Mucosa of rectum (tissue), 2 donors: ENCODE results near the gene COL27A1.

ENCODE experiments used
- H3K27ac ChIP-seq, 2 donors: one replicate each; pipeline ENCODE4 v1.7.0; 2013; ENCODE audit warnings: inconsistent platforms in 2 of 2, low read depth in 2 of 2, low read length in 2 of 2
- H3K27me3 ChIP-seq, 2 donors: one replicate each; pipeline ENCODE4 v1.7.0; 2013; ENCODE audit warnings: low read length in 2 of 2; ENCODE audit not compliant: control insufficient read depth in 2 of 2, insufficient read depth in 2 of 2
- H3K36me3 ChIP-seq, 2 donors: one replicate each; pipeline ENCODE4 v1.7.0; 2013; ENCODE audit warnings: low read length in 2 of 2; ENCODE audit not compliant: control insufficient read depth in 2 of 2, insufficient read depth in 2 of 2
- H3K4me1 ChIP-seq, 2 donors: one replicate each; pipeline ENCODE4 v1.7.0; 2013; ENCODE audit warnings: low read length in 2 of 2, mild to moderate bottlenecking in 1 of 2; ENCODE audit not compliant: control insufficient read depth in 2 of 2, insufficient read depth in 2 of 2
- H3K4me3 ChIP-seq, 2 donors: one replicate each; pipeline ENCODE4 v1.7.0; 2013; ENCODE audit warnings: low read length in 2 of 2
- H3K9ac ChIP-seq, 2 donors: one replicate each; pipeline ENCODE4 v1.7.0; 2013; ENCODE audit warnings: low read length in 2 of 2, low read depth in 1 of 2, mild to moderate bottlenecking in 1 of 2
- H3K9me3 ChIP-seq, 2 donors: one replicate each; pipeline ENCODE4 v1.7.0; 2013; ENCODE audit warnings: low read length in 2 of 2; ENCODE audit not compliant: control insufficient read depth in 2 of 2
- donor health status: healthy.
- donor health status: Normal muscosa, but diverticular disease.

The COL27A1 gene

GRCh38 chr9:114228016-114228808, 72.9 kb downstream of the COL27A1 start:
- Histone ChIP-seq H3K4me3 (no peak overlapping the region), H3K9ac (no peak overlapping the region), H3K27ac (no peak overlapping the region), H3K9me3 (no peaks in the 10 kb centered on the region), H3K36me3 (no peaks in the 10 kb centered on the region), H3K4me1 (peaks cover 0 to 3% of the 10 kb centered on the region in 2 donors), H3K27me3 (no peaks in the 10 kb centered on the region)

GRCh38 chr9:114229295-114229694, 74.0 kb downstream of the COL27A1 start:
- H3K9ac ChIP-seq = no peak overlapping the region
- H3K9me3 ChIP-seq = no peaks in the 10 kb centered on the region
- no peaks in the 10 kb centered on the region for H3K27me3 ChIP-seq
- no peak overlapping the region for H3K4me3 ChIP-seq
- no peak overlapping the region for H3K27ac ChIP-seq
- no peaks in the 10 kb centered on the region for H3K36me3 ChIP-seq
- H3K4me1 ChIP-seq = peaks cover 0 to 1% of the 10 kb centered on the region in 2 donors

GRCh38 chr9:114230068-114230467, 74.7 kb downstream of the COL27A1 start:
- Histone ChIP-seq H3K9ac (no peak overlapping the region), H3K4me1 (peaks cover 0 to 2% of the 10 kb centered on the region in 2 donors), H3K9me3 (no peaks in the 10 kb centered on the region), H3K27ac (no peak overlapping the region), H3K4me3 (no peak overlapping the region), H3K27me3 (no peaks in the 10 kb centered on the region), H3K36me3 (no peaks in the 10 kb centered on the region)

GRCh38 chr9:114231273-114231672, 75.9 kb downstream of the COL27A1 start:
- peaks cover 0 to 2% of the 10 kb centered on the region in 2 donors for H3K4me1 ChIP-seq
- no peak overlapping the region for H3K9ac ChIP-seq
- no peaks in the 10 kb centered on the region for H3K27me3 ChIP-seq
- no peak overlapping the region for H3K4me3 ChIP-seq
- H3K9me3 ChIP-seq = no peaks in the 10 kb centered on the region
- no peaks in the 10 kb centered on the region for H3K36me3 ChIP-seq
- no peak overlapping the region for H3K27ac ChIP-seq

- Histone ChIP-seq H3K4me1 (peaks cover 0 to 2% of the 10 kb centered on the region in 2 donors), H3K4me3 (no peak overlapping the region), H3K36me3 (no peaks in the 10 kb centered on the region), H3K27ac (no peak overlapping the region), H3K9ac (no peak overlapping the region), H3K27me3 (no peaks in the 10 kb centered on the region), H3K9me3 (no peaks in the 10 kb centered on the region)
Observed at GRCh38 chr9:114231719-114232449, 76.5 kb downstream of the COL27A1 start.

- Histone ChIP-seq H3K36me3 (no peaks in the 10 kb centered on the region), H3K4me1 (peaks cover 0 to 2% of the 10 kb centered on the region in 2 donors), H3K27me3 (no peaks in the 10 kb centered on the region), H3K4me3 (no peak overlapping the region), H3K27ac (no peak overlapping the region), H3K9ac (no peak overlapping the region), H3K9me3 (no peaks in the 10 kb centered on the region)
Observed at GRCh38 chr9:114233491-114234185, 78.3 kb downstream of the COL27A1 start.

- Histone ChIP-seq H3K4me1 (peaks cover 0 to 2% of the 10 kb centered on the region in 2 donors), H3K9ac (no peak overlapping the region), H3K36me3 (no peaks in the 10 kb centered on the region), H3K27me3 (no peaks in the 10 kb centered on the region), H3K4me3 (no peak overlapping the region), H3K27ac (no peak overlapping the region), H3K9me3 (no peaks in the 10 kb centered on the region)
Observed at GRCh38 chr9:114235033-114235661, 79.8 kb downstream of the COL27A1 start.

- no peaks in the 10 kb centered on the region for H3K36me3 ChIP-seq
- no peak overlapping the region for H3K4me3 ChIP-seq
- no peak overlapping the region for H3K27ac ChIP-seq
- peaks cover 0 to 2% of the 10 kb centered on the region in 2 donors for H3K4me1 ChIP-seq
- H3K9ac ChIP-seq = no peak overlapping the region
- no peaks in the 10 kb centered on the region for H3K9me3 ChIP-seq
- H3K27me3 ChIP-seq = no peaks in the 10 kb centered on the region
Observed at GRCh38 chr9:114236391-114237138, 81.2 kb downstream of the COL27A1 start.

- H3K27me3 ChIP-seq = no peaks in the 10 kb centered on the region
- H3K27ac ChIP-seq = no peak overlapping the region
- no peaks in the 10 kb centered on the region for H3K36me3 ChIP-seq
- H3K4me1 ChIP-seq = peaks cover 0 to 2% of the 10 kb centered on the region in 2 donors
- H3K9me3 ChIP-seq = no peaks in the 10 kb centered on the region
- no peak overlapping the region for H3K9ac ChIP-seq
- H3K4me3 ChIP-seq = no peak overlapping the region
Observed at GRCh38 chr9:114237247-114237646, 81.9 kb downstream of the COL27A1 start.
